ENCODE results near the gene GLCCI1. TPM values are rescaled to one million over a fixed set of nuclear protein-coding genes. Genes with fewer than 3 reads are reported as not detected.
"Not testable (repeated sequence)": the region's sequence is repeated elsewhere in the genome, so short reads cannot be mapped to it uniquely, and the experiment has no call there.

The GLCCI1 gene
- total RNA-seq, 2 donors from 2014 or later: 7.5 to 8.3 TPM

DNA sequence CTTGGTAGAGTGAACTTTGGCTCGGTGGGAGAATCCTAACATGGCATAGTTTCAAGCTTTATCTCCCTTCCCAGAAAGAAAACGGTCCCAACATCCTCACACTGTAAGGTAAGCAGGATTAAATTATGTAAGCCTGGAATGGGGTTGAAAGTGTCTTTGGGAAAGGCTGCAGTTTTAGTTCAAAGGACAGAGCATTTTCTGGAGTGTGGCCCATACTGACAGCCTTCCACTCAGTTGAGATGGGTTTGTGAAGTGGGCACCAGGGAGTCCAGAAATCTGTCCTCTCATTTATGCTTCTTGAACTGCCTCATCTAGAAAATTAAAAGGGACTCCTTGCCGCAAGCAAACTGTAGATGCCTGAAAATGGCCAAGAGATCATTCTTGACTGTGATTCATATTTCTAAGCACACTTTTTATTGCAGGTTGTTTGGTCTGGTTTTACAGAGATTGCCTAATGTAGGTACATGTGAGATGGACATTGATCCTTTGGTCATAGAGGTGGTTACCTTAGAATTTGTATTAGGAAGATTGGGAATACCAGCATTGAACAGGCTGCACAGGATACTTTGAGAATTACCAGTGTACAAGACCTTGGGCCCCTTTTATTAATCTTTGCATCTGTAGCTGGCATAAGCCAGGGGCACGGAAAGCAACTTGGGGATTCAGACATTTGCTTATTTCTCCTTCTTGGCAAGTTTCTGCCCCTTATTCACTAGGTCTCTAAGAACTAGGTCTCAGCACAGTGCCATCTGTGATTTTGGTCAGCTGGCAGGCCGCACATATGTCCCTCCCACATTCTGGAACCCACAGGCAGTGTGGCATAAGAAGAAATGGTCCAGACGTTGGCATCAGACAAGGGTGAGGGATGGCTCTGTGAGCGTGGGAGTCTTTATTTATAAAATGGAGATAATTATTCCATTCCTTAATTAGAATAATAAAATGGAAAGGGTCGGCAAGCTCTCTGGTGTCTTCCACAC lies 125.9 kb downstream of the GLCCI1 start:
- no peak overlapping the region for H3K27ac ChIP-seq
- no peak for DNase-seq
- intact Hi-C loops (cut with DNase I): no loop called here

GRCh38 chr7:8101292-8101691 lies 132.7 kb downstream of the GLCCI1 start:
- intact Hi-C loops (cut with DNase I); H3K4me3 ChIP-seq; H3K27ac ChIP-seq; H3K4me1 ChIP-seq; DNase-seq; H3K27me3 ChIP-seq; H3K36me3 ChIP-seq; H3K9ac ChIP-seq (ENCODE audit: low read depth in 2 of 2, low read length in 2 of 2); H3K9me3 ChIP-seq: not testable (repeated sequence)

More for the DNA sequence above, 125.9 kb downstream of the GLCCI1 start:
- Histone ChIP-seq H3K9me3 (no peaks in the 10 kb centered on the region), H3K36me3 (no peaks in the 10 kb centered on the region), H3K4me3 (no peak overlapping the region), H3K4me1 (no peaks in the 10 kb centered on the region), H3K9ac (ENCODE audit: low read depth in 2 of 2, low read length in 2 of 2) (no peak overlapping the region), H3K27me3 (no peaks in the 10 kb centered on the region)
- TF ChIP-seq, protein P1, sequence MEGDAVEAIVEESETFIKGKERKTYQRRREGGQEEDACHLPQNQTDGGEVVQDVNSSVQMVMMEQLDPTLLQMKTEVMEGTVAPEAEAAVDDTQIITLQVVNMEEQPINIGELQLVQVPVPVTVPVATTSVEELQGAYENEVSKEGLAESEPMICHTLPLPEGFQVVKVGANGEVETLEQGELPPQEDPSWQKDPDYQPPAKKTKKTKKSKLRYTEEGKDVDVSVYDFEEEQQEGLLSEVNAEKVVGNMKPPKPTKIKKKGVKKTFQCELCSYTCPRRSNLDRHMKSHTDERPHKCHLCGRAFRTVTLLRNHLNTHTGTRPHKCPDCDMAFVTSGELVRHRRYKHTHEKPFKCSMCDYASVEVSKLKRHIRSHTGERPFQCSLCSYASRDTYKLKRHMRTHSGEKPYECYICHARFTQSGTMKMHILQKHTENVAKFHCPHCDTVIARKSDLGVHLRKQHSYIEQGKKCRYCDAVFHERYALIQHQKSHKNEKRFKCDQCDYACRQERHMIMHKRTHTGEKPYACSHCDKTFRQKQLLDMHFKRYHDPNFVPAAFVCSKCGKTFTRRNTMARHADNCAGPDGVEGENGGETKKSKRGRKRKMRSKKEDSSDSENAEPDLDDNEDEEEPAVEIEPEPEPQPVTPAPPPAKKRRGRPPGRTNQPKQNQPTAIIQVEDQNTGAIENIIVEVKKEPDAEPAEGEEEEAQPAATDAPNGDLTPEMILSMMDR (IDR thresholded peaks at IDR 0.05): no peak

- Histone ChIP-seq H3K9ac (ENCODE audit: low read depth in 2 of 2, low read length in 2 of 2) (no peak overlapping the region), H3K4me1 (no peaks in the 10 kb centered on the region), H3K4me3 (no peak overlapping the region), H3K27ac (no peak overlapping the region), H3K27me3 (no peaks in the 10 kb centered on the region), H3K36me3 (no peaks in the 10 kb centered on the region), H3K9me3 (no peaks in the 10 kb centered on the region)
- DNase-seq: no peak
- TF ChIP-seq, protein P1 (IDR thresholded peaks at IDR 0.05): no peak
- intact Hi-C loops (cut with DNase I): no loop called here
These were observed 134.7 kb downstream of the GLCCI1 start for GRCh38 chr7:8103282-8103681.

DNA sequence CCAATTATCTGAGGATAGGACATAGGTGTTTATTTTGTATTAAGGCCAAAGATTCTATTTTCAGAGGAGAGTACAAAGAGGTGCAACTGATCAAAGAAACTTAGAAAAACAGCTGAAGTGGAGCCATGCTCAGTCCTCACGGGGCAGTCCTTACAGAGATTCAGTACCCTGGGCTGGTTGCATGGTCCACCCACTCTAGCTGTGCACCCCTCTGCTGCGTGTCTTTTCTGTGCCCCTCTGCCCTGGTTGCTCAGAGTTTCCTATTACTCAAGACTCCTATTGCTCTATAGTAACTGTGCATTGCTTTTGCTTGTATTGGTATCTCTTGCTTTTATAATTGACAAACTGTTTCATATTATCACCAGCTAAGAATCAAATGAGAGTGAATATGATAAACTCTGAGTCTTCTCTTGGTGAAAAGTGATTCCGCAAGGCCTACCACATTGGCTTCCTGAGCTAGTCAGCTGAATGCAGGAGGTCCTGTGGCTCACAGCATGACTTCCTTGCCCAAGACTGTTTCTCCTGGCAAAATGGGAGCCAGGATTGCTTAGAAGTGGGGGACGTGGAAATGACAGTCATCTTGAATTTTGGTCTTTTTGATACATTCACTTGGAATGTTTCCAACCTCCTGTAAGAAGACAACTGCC lies 137.0 kb downstream of the GLCCI1 start:
- Histone ChIP-seq H3K4me3 (no peak overlapping the region), H3K27me3 (no peaks in the 10 kb centered on the region), H3K9me3 (no peaks in the 10 kb centered on the region), H3K4me1 (no peaks in the 10 kb centered on the region), H3K9ac (ENCODE audit: low read depth in 2 of 2, low read length in 2 of 2) (no peak overlapping the region), H3K27ac (no peak overlapping the region), H3K36me3 (no peaks in the 10 kb centered on the region)
- intact Hi-C loops (cut with DNase I): no loop called here
- DNase-seq: no peak
- TF ChIP-seq, protein P1 (IDR thresholded peaks at IDR 0.05): no peak

GRCh38 chr7:8109196-8110022 lies 140.8 kb downstream of the GLCCI1 start:
- TF ChIP-seq, protein P1 (IDR thresholded peaks at IDR 0.05): no peak

More at GRCh38 chr7:8109196-8110022, 140.8 kb downstream of the GLCCI1 start:
- Histone ChIP-seq H3K27me3 (no peaks in the 10 kb centered on the region), H3K9ac (ENCODE audit: low read depth in 2 of 2, low read length in 2 of 2) (no peak overlapping the region), H3K4me1 (no peaks in the 10 kb centered on the region), H3K27ac (no peak overlapping the region), H3K9me3 (no peaks in the 10 kb centered on the region), H3K36me3 (no peaks in the 10 kb centered on the region), H3K4me3 (no peak overlapping the region)
- no peak for DNase-seq
- intact Hi-C loops (cut with DNase I): no loop called here

All from colonic mucosa (tissue), 4 donors.